ENCODE data around the gene NFKBIZ.
"Not testable (repeated sequence)": the region's sequence is repeated elsewhere in the genome, so short reads cannot be mapped to it uniquely, and the experiment has no call there.

NFKBIZ gene

GRCh38 chr3:101873619-101874018 lies 24.3 kb downstream of the NFKBIZ start:
- DNase-seq (ENCODE audit: low read depth in 2 of 2) = no peak

DNA sequence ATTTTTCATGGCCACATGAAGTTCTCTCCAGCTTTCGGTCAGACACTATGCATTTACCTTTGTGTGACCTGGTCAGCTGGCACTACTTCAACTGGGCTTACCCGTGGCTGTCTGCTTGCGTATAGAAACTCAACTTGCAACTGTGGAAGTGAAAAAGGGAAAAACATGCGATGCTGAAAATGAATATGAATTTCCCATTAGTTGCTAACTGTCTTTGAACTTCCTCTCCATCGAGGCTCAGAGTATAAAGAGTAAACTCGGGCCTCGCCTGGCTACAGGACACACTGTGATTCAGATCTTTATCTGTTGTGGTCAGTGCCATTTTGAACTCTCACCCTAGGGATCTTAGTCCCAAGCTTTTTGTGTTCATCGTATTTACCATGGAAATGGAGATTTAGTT lies 26.8 kb downstream of the NFKBIZ start:
- DNase-seq (ENCODE audit: low read depth in 2 of 2) = no peak

- DNase-seq (ENCODE audit: low read depth in 2 of 2) = no peak
Observed at GRCh38 chr3:101878589-101878988, 29.3 kb downstream of the NFKBIZ start.

- DNase-seq (ENCODE audit: low read depth in 2 of 2) = no peak
Observed at GRCh38 chr3:101879102-101879501, 29.8 kb downstream of the NFKBIZ start.

DNA sequence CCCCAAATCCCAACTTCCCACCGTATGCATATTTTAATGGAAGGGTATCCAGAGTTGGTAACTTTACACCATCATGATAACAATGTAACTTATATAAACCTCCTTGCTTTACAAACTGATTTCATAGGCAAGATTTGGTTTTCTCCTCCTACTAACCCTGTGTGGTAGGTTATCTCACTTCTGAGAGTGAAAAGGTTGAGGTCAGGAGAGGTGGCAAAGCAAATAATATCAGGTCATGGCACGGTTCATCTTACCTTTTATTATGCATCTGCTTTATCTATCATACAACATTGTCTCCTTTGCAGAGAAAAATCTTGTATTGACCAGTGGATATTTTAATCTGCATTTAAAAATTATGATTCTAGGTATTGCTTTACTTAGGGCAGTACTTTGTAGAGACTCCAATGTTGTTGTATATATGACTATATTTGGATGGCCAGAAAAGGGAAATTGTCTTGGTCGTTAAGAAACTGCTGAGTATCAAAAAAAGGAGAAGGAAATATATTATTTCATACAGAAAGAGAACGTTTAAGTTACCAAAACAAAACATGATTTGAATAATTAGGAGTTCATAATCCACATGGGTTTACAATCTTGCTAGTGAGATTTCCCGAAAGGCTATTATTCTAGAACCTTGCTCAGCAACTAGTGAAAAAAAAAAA lies 30.4 kb downstream of the NFKBIZ start:
- DNase-seq (ENCODE audit: low read depth in 2 of 2) = no peak

GRCh38 chr3:101884776-101885175 lies 35.5 kb downstream of the NFKBIZ start:
- DNase-seq (ENCODE audit: low read depth in 2 of 2) = no peak

DNA sequence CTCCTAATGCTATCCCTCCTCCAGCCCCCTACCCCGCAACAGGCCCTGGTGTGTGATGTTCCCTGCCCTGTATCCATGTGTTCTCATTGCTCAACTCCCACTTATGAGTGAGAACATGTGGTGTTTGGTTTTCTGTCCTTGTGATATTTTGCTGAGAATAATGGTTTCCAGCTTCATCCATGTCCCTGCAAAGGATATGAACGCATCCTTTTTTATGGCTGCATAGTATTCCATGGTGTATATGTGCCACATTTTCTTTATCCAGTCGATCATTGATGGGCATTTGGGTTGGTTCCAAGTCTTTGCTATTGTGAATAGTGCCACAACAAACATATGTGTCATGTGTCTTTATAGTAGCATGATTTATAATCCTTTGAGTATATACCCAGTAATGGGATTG lies 36.3 kb downstream of the NFKBIZ start:
- DNase-seq (ENCODE audit: low read depth in 2 of 2) = not testable (repeated sequence)

- DNase-seq (ENCODE audit: low read depth in 2 of 2) = no peak
Observed at GRCh38 chr3:101886626-101887025, 37.3 kb downstream of the NFKBIZ start.

- DNase-seq (ENCODE audit: low read depth in 2 of 2) = no peak
Observed at GRCh38 chr3:101888653-101889052, 39.3 kb downstream of the NFKBIZ start.

- no peak for DNase-seq (ENCODE audit: low read depth in 2 of 2)
Observed at GRCh38 chr3:101890716-101891115, 41.4 kb downstream of the NFKBIZ start.

GRCh38 chr3:101892648-101893047 lies 43.3 kb downstream of the NFKBIZ start:
- no peak for DNase-seq (ENCODE audit: low read depth in 2 of 2)

GRCh38 chr3:101896083-101896757 lies 46.9 kb downstream of the NFKBIZ start:
- no peak for DNase-seq (ENCODE audit: low read depth in 2 of 2)

GRCh38 chr3:101897013-101897412 lies 47.7 kb downstream of the NFKBIZ start:
- no peak for DNase-seq (ENCODE audit: low read depth in 2 of 2)

DNA sequence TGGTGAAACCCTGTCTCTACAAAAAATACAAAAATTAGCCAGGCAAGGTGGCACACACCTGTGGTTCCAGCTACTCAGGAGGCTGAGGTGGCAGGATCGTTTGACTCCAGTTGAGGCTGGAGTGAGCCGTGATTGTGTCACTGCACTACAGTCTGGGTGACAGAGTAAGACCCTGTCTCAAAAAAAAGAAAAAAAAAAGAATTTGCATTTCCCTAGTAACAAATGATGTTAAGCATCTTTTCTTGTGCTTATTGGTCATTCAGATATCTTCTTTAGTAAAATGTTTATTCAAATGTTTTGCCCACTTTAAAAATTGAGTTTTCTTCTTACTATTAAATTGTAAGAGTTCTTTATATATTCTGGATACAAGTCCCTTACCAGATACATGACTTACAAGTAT lies 48.7 kb downstream of the NFKBIZ start:
- no peak for DNase-seq (ENCODE audit: low read depth in 2 of 2)

DNA sequence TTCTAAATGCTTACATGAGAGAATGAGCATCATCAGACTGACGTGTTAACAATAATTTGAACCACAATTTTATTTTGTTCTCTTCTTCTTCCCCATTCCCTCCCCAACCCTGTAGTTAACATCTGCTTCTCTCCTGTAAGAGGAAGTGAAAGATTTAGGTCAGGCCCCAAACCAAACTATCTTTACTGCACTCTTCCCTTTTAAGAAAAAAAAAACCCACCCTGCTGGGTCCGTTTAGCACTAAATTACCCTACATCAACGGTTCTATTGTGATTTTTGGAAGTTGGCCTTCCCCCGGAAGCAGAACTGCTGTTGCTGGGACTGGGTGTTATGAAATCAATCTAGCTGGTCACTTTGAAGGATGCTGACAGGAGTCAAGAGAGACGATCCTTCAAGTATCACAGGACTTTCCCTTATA lies 49.4 kb downstream of the NFKBIZ start:
- no peak for DNase-seq (ENCODE audit: low read depth in 2 of 2)

- no peak for DNase-seq (ENCODE audit: low read depth in 2 of 2)
Observed at GRCh38 chr3:101900316-101900715, 51.0 kb downstream of the NFKBIZ start.

GRCh38 chr3:101900736-101901135 lies 51.4 kb downstream of the NFKBIZ start:
- no peak for DNase-seq (ENCODE audit: low read depth in 2 of 2)

DNA sequence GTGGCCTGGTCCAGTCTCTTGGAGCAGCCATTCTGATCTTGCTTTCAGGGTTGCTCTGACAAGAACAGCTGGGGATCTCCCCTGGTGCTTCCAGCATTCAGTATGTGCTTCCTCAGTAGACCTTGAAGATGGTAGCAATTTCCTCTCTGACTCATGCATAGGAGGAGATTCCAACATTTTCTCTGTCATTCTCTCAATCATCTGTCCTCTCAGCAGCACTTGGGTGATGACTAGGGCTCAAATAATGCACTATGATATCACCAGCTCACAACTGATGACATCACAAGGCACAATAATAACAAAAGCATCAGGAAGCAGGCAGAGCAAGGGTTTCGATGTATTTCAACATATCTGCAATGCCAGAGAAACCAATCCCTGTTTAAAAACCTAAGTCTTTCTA lies 52.7 kb downstream of the NFKBIZ start:
- DNase-seq (ENCODE audit: low read depth in 2 of 2) = no peak

DNA sequence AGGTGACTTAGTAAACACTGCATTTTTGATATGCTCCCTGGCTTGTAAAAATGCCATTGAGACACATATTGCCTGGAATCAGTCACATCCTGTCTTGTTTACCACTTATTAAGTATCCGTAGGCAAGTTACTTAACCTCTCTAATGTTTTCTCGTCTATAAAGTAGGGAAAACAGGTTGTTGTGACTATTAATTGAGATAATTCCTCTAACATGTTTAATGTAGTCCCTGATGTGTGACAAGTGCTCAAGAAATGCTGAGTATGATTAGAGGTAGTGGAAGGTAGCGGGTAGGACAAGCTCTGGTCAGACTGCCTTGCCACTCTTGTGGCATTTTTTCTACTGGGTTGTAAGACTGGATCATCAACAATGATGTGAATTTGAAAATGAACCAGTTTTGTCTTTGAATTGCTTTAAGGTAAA lies 54.1 kb downstream of the NFKBIZ start:
- no peak for DNase-seq (ENCODE audit: low read depth in 2 of 2)

- DNase-seq (ENCODE audit: low read depth in 2 of 2) = not testable (repeated sequence)
Observed at GRCh38 chr3:101905573-101905972, 56.3 kb downstream of the NFKBIZ start.

Data from stimulated activated CD4-positive, alpha-beta T cell treated with anti-CD3 and anti-CD28 coated beads, Interleukin-4, amount 100 ng/mL, for 48 hours (primary cell).